T-helper 1 cell treated with Interleukin-12 subunit alpha and Interleukin-12 subunit beta and Interleukin-4 antibody, amounts not matched to agents 30 ng/mL and 1 ng/mL, for 36 hours (primary cell): ENCODE data around the gene PLA2G15. TPM values are rescaled to one million over a fixed set of nuclear protein-coding genes. Genes with fewer than 3 reads are reported as not detected.

Experiments
- intact Hi-C: fragments of 100-400 bp; cut with micrococcal nuclease; formaldehyde crosslinking; loops from one replicate; pipeline ENCODE4 v1.15.1; 2024
- total RNA-seq: library from RNA; stranded (reverse); gene quantifications from 2 replicates; pipeline ENCODE4 v1.2.3, GENCODE V29; 2022

Gene PLA2G15
- total RNA-seq, 1 donor from 2014 or later, result 11.8 TPM

- intact Hi-C loops, result no loop called here
Observed at GRCh38 chr16:68290450-68290849, 45.3 kb downstream of the PLA2G15 start.

- intact Hi-C loops, result no loop called here
Observed at GRCh38 chr16:68291227-68291626, 46.1 kb downstream of the PLA2G15 start.

- intact Hi-C loops, result no loop called here
Observed at GRCh38 chr16:68292425-68292824, 47.3 kb downstream of the PLA2G15 start.

GRCh38 chr16:68296291-68296690 lies 51.1 kb downstream of the PLA2G15 start:
- intact Hi-C loops, result no loop called here

GRCh38 chr16:68296693-68297092 lies 51.5 kb downstream of the PLA2G15 start:
- intact Hi-C loops, result no loop called here

GRCh38 chr16:68297908-68298307 lies 52.7 kb downstream of the PLA2G15 start:
- intact Hi-C loops, result no loop called here

- intact Hi-C loops, result no loop called here
Observed at GRCh38 chr16:68298312-68298711, 53.1 kb downstream of the PLA2G15 start.

GRCh38 chr16:68298907-68299561 lies 53.9 kb downstream of the PLA2G15 start:
- intact Hi-C loops, result no loop called here

GRCh38 chr16:68299571-68300453 lies 54.6 kb downstream of the PLA2G15 start:
- intact Hi-C loops, result no loop called here

GRCh38 chr16:68300734-68301459 lies 55.7 kb downstream of the PLA2G15 start:
- intact Hi-C loops, result no loop called here

- intact Hi-C loops, result no loop called here
Observed at GRCh38 chr16:68306633-68307032, 61.5 kb downstream of the PLA2G15 start.

- intact Hi-C loops, result loop anchor here (1.0 to 10.0 kb wide), 17 partner anchors 19 to 1029 kb away; partner anchors contain the start of genes CENPT, COG8, CTCF and GFOD2
Observed at GRCh38 chr16:68309799-68310198, 64.6 kb downstream of the PLA2G15 start.

- intact Hi-C loops, result loop anchor here (1.0 to 10.0 kb wide), 17 partner anchors 18 to 1028 kb away; partner anchors contain the start of genes CENPT, COG8, CTCF and GFOD2
Observed at GRCh38 chr16:68310437-68310773, 65.2 kb downstream of the PLA2G15 start.

Other genes with a start within 250 kb of the PLA2G15 start
- gene DPEP2, start 245.9 kb upstream of the PLA2G15 start, total RNA-seq, result 14.4 and 16.1 TPM in 2 replicates
- not detected in 2 replicates for gene DPEP2NB, start 229.5 kb upstream of the PLA2G15 start, total RNA-seq
- gene DDX28, start 222.1 kb upstream of the PLA2G15 start, total RNA-seq, result 17.9 and 18.0 TPM in 2 replicates
- 24.8 and 27.8 TPM in 2 replicates for gene DUS2, start 222.1 kb upstream of the PLA2G15 start, total RNA-seq
- 149 and 150 TPM in 2 replicates for gene NFATC3, start 160.0 kb upstream of the PLA2G15 start, total RNA-seq
- not detected in 2 replicates for gene ESRP2, start 9.2 kb upstream of the PLA2G15 start, total RNA-seq
- 125 and 128 TPM in 2 replicates for gene SLC7A6, start 19.2 kb downstream of the PLA2G15 start, total RNA-seq
- gene SLC7A6OS, start 65.6 kb downstream of the PLA2G15 start, total RNA-seq, result 28.7 and 31.1 TPM in 2 replicates
- gene PRMT7, start 65.6 kb downstream of the PLA2G15 start, total RNA-seq, result 66.4 and 77.4 TPM in 2 replicates
- gene SMPD3, start 203.1 kb downstream of the PLA2G15 start, total RNA-seq, result 8.8 and 9.4 TPM in 2 replicates